Duodenal mucosa (tissue), 2 donors: Measurements from ENCODE around the gene C2orf42.
"Not testable (repeated sequence)": the region's sequence is repeated elsewhere in the genome, so short reads cannot be mapped to it uniquely, and the experiment has no call there.

ENCODE experiments used
- H3K27ac ChIP-seq: one replicate; pipeline ENCODE4 v1.7.0; 2013; ENCODE audit warnings: low read depth, low read length
- H3K27me3 ChIP-seq, 2 donors: one replicate each; pipeline ENCODE4 v1.7.0; 2013; ENCODE audit warnings: low read length in 2 of 2, control low read depth in 1 of 2; ENCODE audit not compliant: insufficient read depth in 2 of 2, control insufficient read depth in 1 of 2
- H3K36me3 ChIP-seq, 2 donors: one replicate each; pipeline ENCODE4 v1.7.0; 2013; ENCODE audit warnings: low read length in 2 of 2, control low read depth in 1 of 2; ENCODE audit not compliant: insufficient read depth in 2 of 2, control insufficient read depth in 1 of 2
- H3K4me1 ChIP-seq, 2 donors: one replicate each; pipeline ENCODE4 v1.7.0; 2013; ENCODE audit warnings: low read length in 2 of 2, control low read depth in 1 of 2; ENCODE audit not compliant: insufficient read depth in 2 of 2, control insufficient read depth in 1 of 2
- H3K4me3 ChIP-seq, 2 donors: one replicate each; pipeline ENCODE4 v1.7.0; 2013; ENCODE audit warnings: low read length in 2 of 2, low read depth in 1 of 2
- H3K9ac ChIP-seq, 2 donors: one replicate each; pipeline ENCODE4 v1.7.0; 2013; ENCODE audit warnings: low read length in 2 of 2, low read depth in 1 of 2
- H3K9me3 ChIP-seq, 2 donors: one replicate each; pipeline ENCODE4 v1.7.0; 2013; ENCODE audit warnings: low read length in 2 of 2, control low read depth in 1 of 2; ENCODE audit not compliant: control insufficient read depth in 1 of 2

The C2orf42 gene

GRCh38 chr2:70181363-70181956 is 9.4 kb downstream of the C2orf42 start:
- H3K36me3 ChIP-seq: peaks cover 9 to 17% of the 10 kb centered on the region in 2 donors
- H3K4me1 ChIP-seq: no peaks in the 10 kb centered on the region
- no peak overlapping the region for H3K27ac ChIP-seq

GRCh38 chr2:70173520-70173919 is 17.3 kb downstream of the C2orf42 start:
- Histone ChIP-seq H3K4me3 (no peak overlapping the region), H3K27ac (no peak overlapping the region), H3K9me3 (no peaks in the 10 kb centered on the region), H3K9ac (no peak overlapping the region), H3K27me3 (no peaks in the 10 kb centered on the region), H3K4me1 (no peaks in the 10 kb centered on the region), H3K36me3 (peaks cover 11 to 34% of the 10 kb centered on the region in 2 donors)

More at GRCh38 chr2:70181363-70181956, 9.4 kb downstream of the C2orf42 start:
- H3K9me3 ChIP-seq: no peaks in the 10 kb centered on the region
- H3K9ac ChIP-seq: no peak overlapping the region
- no peaks in the 10 kb centered on the region for H3K27me3 ChIP-seq
- H3K4me3 ChIP-seq: no peak overlapping the region

- not testable (repeated sequence) for H3K9me3 ChIP-seq, H3K27ac ChIP-seq, H3K4me1 ChIP-seq, H3K9ac ChIP-seq, H3K27me3 ChIP-seq, H3K4me3 ChIP-seq
- peaks cover 8 to 29% of the 10 kb centered on the region in 2 donors for H3K36me3 ChIP-seq
These were observed 21.1 kb downstream of the C2orf42 start for GRCh38 chr2:70169654-70170245.

DNA sequence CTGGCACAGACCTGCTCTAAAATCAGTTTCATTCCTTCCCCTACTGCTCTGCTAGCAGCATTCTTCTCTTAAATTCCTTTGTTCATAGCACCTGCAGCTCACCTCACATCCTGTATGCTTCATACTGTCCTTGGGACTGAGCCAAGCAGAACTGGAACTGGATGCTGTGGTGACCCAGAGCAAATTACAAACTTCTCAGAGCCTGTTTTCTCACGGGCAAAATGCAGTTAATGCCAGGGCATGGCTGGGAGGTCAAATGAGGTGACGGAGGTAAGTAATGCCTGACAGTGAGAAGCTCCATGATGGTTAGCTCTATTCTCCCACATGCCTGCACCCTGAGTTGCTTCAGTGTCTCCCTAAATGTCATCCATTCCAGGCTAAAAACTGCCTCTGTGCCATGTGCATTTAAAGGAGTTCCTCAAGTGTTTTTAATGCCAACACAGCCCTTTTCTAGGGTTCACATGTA is 29.7 kb downstream of the C2orf42 start:
- Histone ChIP-seq H3K9me3 (no peaks in the 10 kb centered on the region), H3K27ac (no peak overlapping the region), H3K27me3 (no peaks in the 10 kb centered on the region), H3K9ac (no peak overlapping the region), H3K36me3 (peaks cover 10 to 22% of the 10 kb centered on the region in 2 donors), H3K4me3 (no peak overlapping the region), H3K4me1 (no peaks in the 10 kb centered on the region)

DNA sequence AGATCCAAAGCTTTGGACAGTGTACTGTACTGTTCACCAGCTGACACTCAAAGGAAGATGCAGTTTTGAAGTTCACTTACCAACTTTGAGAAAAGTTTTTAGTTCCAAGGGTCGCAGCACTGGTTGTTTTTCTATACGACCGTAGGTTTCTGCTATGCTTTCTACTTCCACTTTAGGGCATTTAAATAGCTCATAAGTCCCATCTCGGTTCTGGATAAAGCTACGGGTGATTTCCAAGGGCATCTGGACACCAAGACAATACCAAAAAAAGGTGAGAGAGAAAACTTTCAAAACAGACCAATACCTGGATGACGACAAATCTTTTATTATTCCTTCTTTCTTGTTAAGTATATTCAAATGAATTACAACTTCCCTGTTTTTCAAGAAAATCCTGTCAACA is 30.3 kb downstream of the C2orf42 start:
- H3K9me3 ChIP-seq: no peaks in the 10 kb centered on the region
- no peak overlapping the region for H3K27ac ChIP-seq
- peaks cover 9 to 20% of the 10 kb centered on the region in 2 donors for H3K36me3 ChIP-seq
- no peaks in the 10 kb centered on the region for H3K4me1 ChIP-seq
- no peaks in the 10 kb centered on the region for H3K27me3 ChIP-seq
- H3K4me3 ChIP-seq: no peak overlapping the region
- H3K9ac ChIP-seq: no peak overlapping the region

DNA sequence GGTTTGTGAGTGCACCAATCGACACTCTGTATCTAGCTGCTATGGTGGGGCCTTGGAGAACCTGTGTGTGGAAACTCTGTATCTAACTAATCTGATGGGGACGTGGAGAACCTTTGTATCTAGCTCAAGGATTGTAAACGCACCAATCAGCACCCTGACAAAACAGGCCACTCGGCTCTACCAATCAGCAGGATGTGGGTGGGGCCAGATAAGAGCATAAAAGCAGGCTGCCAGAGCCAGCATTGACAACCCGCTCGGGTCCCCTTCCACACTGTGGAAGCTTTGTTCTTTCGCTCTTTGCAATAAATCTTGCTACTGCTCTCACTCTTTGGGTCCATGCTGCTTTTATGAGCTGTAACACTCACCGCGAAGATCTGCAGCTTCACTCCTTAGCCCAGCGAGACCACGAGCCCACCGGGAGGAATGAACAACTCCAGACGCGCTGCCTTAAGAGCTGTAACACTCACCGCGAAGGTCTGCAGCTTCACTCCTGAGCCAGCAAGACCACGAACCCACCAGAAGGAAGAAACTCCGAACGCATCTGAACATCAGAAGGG is 41.6 kb downstream of the C2orf42 start:
- not testable (repeated sequence) for H3K27me3 ChIP-seq, H3K9ac ChIP-seq, H3K4me1 ChIP-seq, H3K27ac ChIP-seq, H3K9me3 ChIP-seq, H3K4me3 ChIP-seq
- peaks cover 6 to 14% of the 10 kb centered on the region in 2 donors for H3K36me3 ChIP-seq

GRCh38 chr2:70148211-70148760 is 42.5 kb downstream of the C2orf42 start:
- H3K4me1 ChIP-seq: not testable (repeated sequence)

DNA sequence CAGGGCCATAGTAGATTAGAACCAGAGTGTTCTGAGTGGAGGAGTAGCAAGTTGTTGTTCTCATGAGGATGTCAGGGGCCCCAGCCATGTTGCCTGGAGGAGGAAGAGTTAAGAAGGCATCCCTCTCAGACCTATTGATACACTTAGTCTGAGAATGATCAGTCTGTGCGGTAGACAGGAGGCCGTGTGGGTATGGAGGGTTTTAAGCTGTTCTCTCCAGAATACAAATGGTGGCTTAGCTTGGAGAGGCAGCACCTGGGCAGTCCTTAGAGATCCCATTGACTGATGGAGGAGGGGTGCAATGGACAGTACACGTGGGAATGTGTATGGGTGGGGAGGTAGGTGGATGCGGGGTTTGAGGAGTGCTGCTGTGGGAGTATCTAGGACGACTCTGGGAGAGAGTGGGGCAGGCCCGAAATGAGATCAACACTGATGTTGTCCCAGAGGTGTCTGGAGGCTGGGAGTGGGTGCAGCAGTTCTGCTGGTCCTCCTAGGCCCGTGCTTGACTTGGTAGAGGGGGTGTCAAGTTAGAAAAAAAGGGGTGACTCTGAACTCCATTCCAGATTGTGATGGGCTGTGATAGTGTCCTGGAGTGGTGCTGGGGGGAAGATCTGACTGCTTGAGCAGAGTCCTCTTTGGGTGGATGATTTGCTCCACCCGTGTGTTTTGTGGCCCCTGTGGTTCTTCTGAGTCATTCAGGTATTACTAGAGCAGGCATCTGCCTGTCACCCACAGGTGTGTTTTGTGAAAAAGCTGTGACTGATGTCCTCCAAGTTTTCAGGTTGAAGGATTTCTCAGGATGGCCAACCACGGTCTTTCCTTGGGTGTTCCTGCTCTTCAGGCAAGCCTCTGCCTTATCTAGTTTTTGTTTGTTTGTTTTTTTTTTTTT is 44.7 kb downstream of the C2orf42 start:
- Histone ChIP-seq H3K27me3 (no peaks in the 10 kb centered on the region), H3K36me3 (peaks cover 0 to 7% of the 10 kb centered on the region in 2 donors), H3K4me1 (peaks cover 15 to 16% of the 10 kb centered on the region in 2 donors), H3K9me3 (no peaks in the 10 kb centered on the region), H3K27ac (no peak overlapping the region), H3K9ac (no peak overlapping the region), H3K4me3 (no peak overlapping the region)

More at GRCh38 chr2:70148211-70148760, 42.5 kb downstream of the C2orf42 start:
- H3K27me3 ChIP-seq, H3K27ac ChIP-seq, H3K9ac ChIP-seq, H3K9me3 ChIP-seq, H3K4me3 ChIP-seq: not testable (repeated sequence)
- H3K36me3 ChIP-seq: peaks cover 6 to 14% of the 10 kb centered on the region in 2 donors

- H3K4me3 ChIP-seq: no peak overlapping the region
- H3K27me3 ChIP-seq: no peaks in the 10 kb centered on the region
- no peaks in the 10 kb centered on the region for H3K9me3 ChIP-seq
- H3K27ac ChIP-seq: no peak overlapping the region
- H3K36me3 ChIP-seq: peaks cover 0 to 4% of the 10 kb centered on the region in 2 donors
- H3K9ac ChIP-seq: no peak overlapping the region
- peaks cover 21 to 23% of the 10 kb centered on the region in 2 donors for H3K4me1 ChIP-seq
These were observed 45.7 kb downstream of the C2orf42 start for GRCh38 chr2:70145144-70145490.
